Esophagus muscularis mucosa (tissue), 4 donors: ENCODE results near the gene HERC4. TPM values are rescaled to one million over a fixed set of nuclear protein-coding genes. Genes with fewer than 3 reads are reported as not detected.

Experiments used
- DNase-seq: peaks from one replicate; pipeline ENCODE4 v3.0.0-alpha.2; 2017; ENCODE audit errors: extremely low spot score
- H3K27ac ChIP-seq, 4 donors: fragments of 200-600 bp; sonication (generic); replicated peaks in 1 of 4; 1 replicate in 3 of 4; 2 replicates in 1 of 4; pipeline ENCODE4 v1.5.1; 2016 to 2019; ENCODE audit warnings: mild to moderate bottlenecking in 1 of 4
- H3K27me3 ChIP-seq, 4 donors: fragments of 200-600 bp; sonication (generic); one replicate each; pipeline versions ENCODE4 v1.5.1 to v1.6.0; 2016 to 2019
- H3K36me3 ChIP-seq, 4 donors: fragments of 200-600 bp; sonication (generic); one replicate each; pipeline ENCODE4 v1.5.1; 2016 to 2019
- H3K4me1 ChIP-seq, 4 donors: fragments of 200-600 bp; sonication (generic); one replicate each; pipeline ENCODE4 v1.5.1; 2016 to 2019
- H3K4me3 ChIP-seq, 4 donors: fragments of 200-600 bp; sonication (generic); 1 replicate in 2 of 4; 2 replicates in 2 of 4; pipeline ENCODE4 v1.5.1; 2016 to 2019; ENCODE audit warnings: mild to moderate bottlenecking in 4 of 4, moderate library complexity in 1 of 4
- H3K9me3 ChIP-seq, 4 donors: fragments of 200-600 bp; sonication (generic); 1 replicate in 3 of 4; 2 replicates in 1 of 4; pipeline ENCODE4 v1.5.1; 2016 to 2019
- CTCF ChIP-seq, 3 experiments: fragments of 200-600 bp in 2 of 3; fragments of 450-650 bp in 1 of 3; sonication (generic) in 2 of 3; IDR thresholded peaks; one replicate each; pipeline ENCODE4 v1.5.1; 2017 to 2019; ENCODE audit warnings: antibody characterized with exemption in 3 of 3, mild to moderate bottlenecking in 2 of 3, moderate library complexity in 1 of 3
- EP300 ChIP-seq: sonication (generic); formaldehyde crosslinking; IDR thresholded peaks from one replicate; pipeline ENCODE4 v1.6.1; 2017; ENCODE audit warnings: antibody characterized with exemption
- POLR2A ChIP-seq: fragments of 450-650 bp; IDR thresholded peaks from one replicate; pipeline ENCODE4 v1.6.1; 2017; ENCODE audit warnings: antibody characterized with exemption, moderate library complexity, mild to moderate bottlenecking, low read depth
- POLR2AphosphoS5 ChIP-seq, 2 donors: sonication (generic); formaldehyde crosslinking; IDR thresholded peaks; one replicate each; pipeline ENCODE4 v1.6.1; 2017; ENCODE audit warnings: antibody characterized with exemption in 2 of 2
- WGBS: methylation state at CpG from one replicate; pipeline ENCODE4 v1.1.5; 2018; 5-methylcytosine and 5-hydroxymethylcytosine counted together
- intact Hi-C: fragments of 100-400 bp; cut with DNase I; formaldehyde crosslinking; loops from one replicate; pipeline ENCODE4 v1.15.1; 2023
- total RNA-seq, 4 donors: library from RNA; depleted of rRNA; stranded (reverse); fragments of >200 nt; gene quantifications; one replicate each; pipeline versions ENCODE4 v1.1.0 to v1.2.1, GENCODE V29; 2016

The HERC4 gene
- total RNA-seq, 4 donors from 2014 or later, result 24.9 to 42.4 (median 30.1) TPM

GRCh38 chr10:68108653-68109052 lies 33.6 kb upstream of the HERC4 start:
- peaks cover 0 to 16% (median 8%) of the 10 kb centered on the region in 4 donors for H3K4me1 ChIP-seq
- no peaks in the 10 kb centered on the region for H3K9me3 ChIP-seq
- H3K36me3 ChIP-seq, result no peaks in the 10 kb centered on the region
- H3K4me3 ChIP-seq, result no peak overlapping the region
- TF ChIP-seq CTCF (IDR thresholded peaks at IDR 0.05) (no peak), EP300 (no peak), POLR2AphosphoS5 (IDR thresholded peaks at IDR 0.05) (no peak), POLR2A (no peak)
- H3K27me3 ChIP-seq, result no peaks in the 10 kb centered on the region
- 91% methylated on average over 11 of the region's 11 CpGs for WGBS
- intact Hi-C loops, result no loop called here
- H3K27ac ChIP-seq, result no peak overlapping the region
- no peak for DNase-seq

- TF ChIP-seq CTCF (IDR thresholded peaks at IDR 0.05) (no peak), POLR2AphosphoS5 (IDR thresholded peaks at IDR 0.05) (no peak), EP300 (no peak), POLR2A (no peak)
Measured at GRCh38 chr10:68108051-68108450, 33.0 kb upstream of the HERC4 start.

GRCh38 chr10:68107651-68108050 lies 32.6 kb upstream of the HERC4 start:
- DNase-seq, result no peak
- Histone ChIP-seq H3K27me3 (no peaks in the 10 kb centered on the region), H3K36me3 (no peaks in the 10 kb centered on the region), H3K4me3 (no peak overlapping the region), H3K27ac (no peak overlapping the region), H3K4me1 (peaks cover 0 to 16% (median 8%) of the 10 kb centered on the region in 4 donors), H3K9me3 (no peaks in the 10 kb centered on the region)
- 96% methylated on average over 1 of the region's 1 CpG for WGBS
- intact Hi-C loops, result no loop called here
- TF ChIP-seq POLR2AphosphoS5 (IDR thresholded peaks at IDR 0.05) (no peak), EP300 (no peak), POLR2A (no peak), CTCF (IDR thresholded peaks at IDR 0.05) (no peak)

More at GRCh38 chr10:68108051-68108450, 33.0 kb upstream of the HERC4 start:
- no peaks in the 10 kb centered on the region for H3K27me3 ChIP-seq
- no peak overlapping the region for H3K27ac ChIP-seq
- peaks cover 0 to 16% (median 8%) of the 10 kb centered on the region in 4 donors for H3K4me1 ChIP-seq
- WGBS, result 87% methylated on average over 3 of the region's 3 CpGs
- DNase-seq, result no peak
- H3K9me3 ChIP-seq, result no peaks in the 10 kb centered on the region
- intact Hi-C loops, result no loop called here
- no peaks in the 10 kb centered on the region for H3K36me3 ChIP-seq
- H3K4me3 ChIP-seq, result no peak overlapping the region

- DNase-seq, result no peak
- H3K27me3 ChIP-seq, result no peaks in the 10 kb centered on the region
- no peak for TF ChIP-seq EP300
- TF ChIP-seq POLR2AphosphoS5 (IDR thresholded peaks at IDR 0.05), result no peak
- no peak for TF ChIP-seq CTCF (IDR thresholded peaks at IDR 0.05)
- no peak for TF ChIP-seq POLR2A
- no peak overlapping the region for H3K27ac ChIP-seq
- H3K4me1 ChIP-seq, result peaks cover 0 to 16% (median 8%) of the 10 kb centered on the region in 4 donors
- intact Hi-C loops, result no loop called here
- no peaks in the 10 kb centered on the region for H3K9me3 ChIP-seq
- no peaks in the 10 kb centered on the region for H3K36me3 ChIP-seq
- H3K4me3 ChIP-seq, result no peak overlapping the region
- WGBS, result 78% methylated on average over 3 of the region's 3 CpGs
Measured at GRCh38 chr10:68106656-68107055, 31.6 kb upstream of the HERC4 start.

- TF ChIP-seq CTCF (IDR thresholded peaks at IDR 0.05) (no peak), POLR2AphosphoS5 (IDR thresholded peaks at IDR 0.05) (no peak), POLR2A (no peak), EP300 (no peak)
- intact Hi-C loops, result no loop called here
Measured at GRCh38 chr10:68105820-68106219, 30.7 kb upstream of the HERC4 start.

More at GRCh38 chr10:68105820-68106219, 30.7 kb upstream of the HERC4 start:
- Histone ChIP-seq H3K4me1 (peaks cover 0 to 16% (median 8%) of the 10 kb centered on the region in 4 donors), H3K27me3 (no peaks in the 10 kb centered on the region), H3K9me3 (no peaks in the 10 kb centered on the region), H3K36me3 (no peaks in the 10 kb centered on the region), H3K4me3 (no peak overlapping the region), H3K27ac (no peak overlapping the region)
- DNase-seq, result no peak
- 63% methylated on average over 3 of the region's 3 CpGs for WGBS
